ENCODE results near the gene SCGB3A1.
A peak's percentile ranks its signal among the peaks of the same experiment; 100 is the strongest.

Gene SCGB3A1

GRCh38 chr5:180625125-180625790 lies 34.0 kb upstream of the SCGB3A1 start:
- DNase-seq: no peak

GRCh38 chr5:180624587-180624986 lies 33.3 kb upstream of the SCGB3A1 start:
- DNase-seq: no peak

GRCh38 chr5:180623844-180624243 lies 32.5 kb upstream of the SCGB3A1 start:
- DNase-seq: no peak

GRCh38 chr5:180623411-180623834 lies 32.1 kb upstream of the SCGB3A1 start:
- DNase-seq: no peak

- no peak for DNase-seq
Measured at GRCh38 chr5:180622910-180623309, 31.6 kb upstream of the SCGB3A1 start.

- no peak for DNase-seq
Measured at GRCh38 chr5:180621311-180621710, 30.0 kb upstream of the SCGB3A1 start.

GRCh38 chr5:180620014-180620413 lies 28.7 kb upstream of the SCGB3A1 start:
- DNase-seq: no peak

GRCh38 chr5:180619563-180619915 lies 28.2 kb upstream of the SCGB3A1 start:
- DNase-seq: no peak

- peak; percentile 34 to 63 for DNase-seq
Measured at GRCh38 chr5:180618829-180619562, 27.7 kb upstream of the SCGB3A1 start.

- no peak for DNase-seq
Measured at GRCh38 chr5:180618487-180618828, 27.2 kb upstream of the SCGB3A1 start.

- no peak for DNase-seq
Measured at GRCh38 chr5:180613814-180614188, 22.5 kb upstream of the SCGB3A1 start.

GRCh38 chr5:180613188-180613813 lies 22.0 kb upstream of the SCGB3A1 start:
- no peak for DNase-seq

- DNase-seq: no peak
Measured at GRCh38 chr5:180612683-180613082, 21.4 kb upstream of the SCGB3A1 start.

GRCh38 chr5:180611140-180611850 lies 20.0 kb upstream of the SCGB3A1 start:
- DNase-seq: no peak

- DNase-seq: no peak
Measured at GRCh38 chr5:180609817-180610550, 18.7 kb upstream of the SCGB3A1 start.

- no peak for DNase-seq
Measured at GRCh38 chr5:180609386-180609785, 18.1 kb upstream of the SCGB3A1 start.

GRCh38 chr5:180608572-180609310 lies 17.4 kb upstream of the SCGB3A1 start:
- no peak for DNase-seq

- DNase-seq: no peak
Measured at GRCh38 chr5:180607861-180608571, 16.7 kb upstream of the SCGB3A1 start.

GRCh38 chr5:180606215-180606785 lies 15.0 kb upstream of the SCGB3A1 start:
- no peak for DNase-seq

GRCh38 chr5:180605554-180606214 lies 14.4 kb upstream of the SCGB3A1 start:
- peak; percentile 69 to 77 for DNase-seq

GRCh38 chr5:180604271-180604670 lies 13.0 kb upstream of the SCGB3A1 start:
- no peak for DNase-seq

Data from stimulated activated CD4-positive, alpha-beta T cell treated with anti-CD3 and anti-CD28 coated beads, Interleukin-2, amount 100 ng/mL, for 24 hours (primary cell).